HepG2 (cell line): ENCODE results near the gene NRSN2. TPM values are rescaled to one million over a fixed set of nuclear protein-coding genes. Genes with fewer than 3 reads are reported as not detected.

Experiments used
- ATF4 ChIP-seq, 2 experiments: fragments of 450-650 bp in 1 of 2; sonication (generic) in 1 of 2; formaldehyde crosslinking; IDR thresholded peaks; 2 replicates each; pipeline versions ENCODE4 v1.5.0 to v1.8.0; 2020 to 2022; ENCODE audit warnings: mild to moderate bottlenecking in 1 of 2, missing genetic modification reagents in 1 of 2
- ATM ChIP-seq: fragments of 450-650 bp; IDR thresholded peaks from 2 replicates; pipeline ENCODE4 v1.7.1; 2017; ENCODE audit warnings: mild to moderate bottlenecking, borderline replicate concordance
- BRCA1 ChIP-seq: sonication (generic); formaldehyde crosslinking; IDR thresholded peaks from 2 replicates; pipeline ENCODE4 v1.4.0; 2020; ENCODE audit warnings: missing genetic modification reagents
- EED ChIP-seq: sonication (generic); formaldehyde crosslinking; IDR thresholded peaks from 2 replicates; pipeline ENCODE4 v1.5.0; 2020; ENCODE audit warnings: mild to moderate bottlenecking, missing genetic modification reagents
- HBP1 ChIP-seq: IDR thresholded peaks from 2 replicates; pipeline ENCODE4 v1.6.1; 2016; ENCODE audit warnings: low read depth, control low read depth
- HNRNPLL ChIP-seq: fragments of 200-400 bp; formaldehyde crosslinking; IDR thresholded peaks from 2 replicates; pipeline ENCODE4 v1.6.1; 2017; ENCODE audit warnings: mild to moderate bottlenecking, low read depth, low read length; ENCODE audit not compliant: poor library complexity, severe bottlenecking
- MIER2 ChIP-seq: IDR thresholded peaks from 2 replicates; pipeline ENCODE4 v1.6.1; 2016; ENCODE audit warnings: missing biosample characterization, missing genetic modification reagents
- NFE2L2 ChIP-seq: fragments of 150-350 bp; IDR thresholded peaks from 2 replicates; pipeline ENCODE4 v1.6.1; 2014; ENCODE audit warnings: low read length
- POGZ ChIP-seq: sonication (generic); formaldehyde crosslinking; IDR thresholded peaks from 2 replicates; pipeline ENCODE4 v1.4.0; 2020; ENCODE audit warnings: mild to moderate bottlenecking, missing genetic modification reagents
- SRF ChIP-seq: IDR thresholded peaks from 2 replicates; pipeline ENCODE4 v1.6.1; 2011; ENCODE audit warnings: mild to moderate bottlenecking, low read depth, low read length, moderate library complexity
- TBX3 ChIP-seq: fragments of 450-650 bp; IDR thresholded peaks from 2 replicates; pipeline ENCODE4 v1.6.1; 2017; ENCODE audit warnings: antibody characterized with exemption, mild to moderate bottlenecking, inconsistent platforms, borderline replicate concordance
- U2AF1 ChIP-seq: fragments of 200-400 bp; formaldehyde crosslinking; optimal IDR thresholded peaks from 2 replicates; pipeline ENCODE3; 2017; ENCODE audit warnings: mild to moderate bottlenecking, low read depth, low read length
- U2AF2 ChIP-seq: fragments of 200-400 bp; formaldehyde crosslinking; IDR thresholded peaks from 2 replicates; pipeline ENCODE4 v1.6.1; 2017; ENCODE audit warnings: low read depth, mild to moderate bottlenecking, low read length
- ZMYM2 ChIP-seq: sonication (generic); formaldehyde crosslinking; IDR thresholded peaks from 2 replicates; pipeline ENCODE4 v1.8.0; 2022; ENCODE audit warnings: mild to moderate bottlenecking, missing genetic modification reagents
- ZMYM3 ChIP-seq: sonication (generic); formaldehyde crosslinking; IDR thresholded peaks from 2 replicates; pipeline ENCODE4 v1.5.1; 2020; ENCODE audit warnings: mild to moderate bottlenecking, missing genetic modification reagents
- ZNF20 ChIP-seq: sonication (generic); formaldehyde crosslinking; IDR thresholded peaks from 2 replicates; pipeline ENCODE4 v1.4.0; 2020; ENCODE audit warnings: mild to moderate bottlenecking, moderate library complexity, missing genetic modification reagents
- ZNF235 ChIP-seq: sonication (generic); formaldehyde crosslinking; IDR thresholded peaks from 2 replicates; pipeline ENCODE4 v1.8.1; 2023; ENCODE audit warnings: mild to moderate bottlenecking, missing genetic modification reagents, borderline replicate concordance
- ZNF24 ChIP-seq: fragments of 450-650 bp; IDR thresholded peaks from 2 replicates; pipeline ENCODE4 v1.6.1; 2017; ENCODE audit warnings: antibody characterized with exemption, mild to moderate bottlenecking
- ZNF292 ChIP-seq: sonication (generic); formaldehyde crosslinking; IDR thresholded peaks from 2 replicates; pipeline ENCODE4 v1.8.1; 2022; ENCODE audit warnings: mild to moderate bottlenecking, low read depth, missing genetic modification reagents, borderline replicate concordance
- ZNF549 ChIP-seq: sonication (generic); formaldehyde crosslinking; IDR thresholded peaks from 2 replicates; pipeline ENCODE4 v1.5.0; 2020; ENCODE audit warnings: missing genetic modification reagents
- ZNF576 ChIP-seq: sonication (generic); formaldehyde crosslinking; IDR thresholded peaks from 2 replicates; pipeline ENCODE4 v1.4.0; 2020; ENCODE audit warnings: mild to moderate bottlenecking, missing genetic modification reagents
- ZNF577 ChIP-seq: sonication (generic); formaldehyde crosslinking; IDR thresholded peaks from 2 replicates; pipeline ENCODE4 v1.4.0; 2020; ENCODE audit warnings: mild to moderate bottlenecking, low read depth, missing genetic modification reagents, borderline replicate concordance
- polyA plus RNA-seq, 8 experiments: library from polyadenylated mRNA; depleted of rRNA in 3 of 8; stranded (reverse) in 7 of 8; unstranded in 1 of 8; fragments of >200 nt; fragmentation: Illumina TruSeq in 4 of 8; extraction: Trizol in 4 of 8; gene quantifications; 2 replicates each; pipeline versions ENCODE4 v1.2.1 to v1.2.3, GENCODE V29; 2011 to 2016; ENCODE audit warnings: low read depth in 4 of 8, missing spikeins in 1 of 8, mixed read lengths in 1 of 8; ENCODE audit not compliant: insufficient read depth in 1 of 8
- total RNA-seq, 5 experiments: library from RNA; depleted of rRNA; stranded (reverse); fragments of >200 nt; fragmentation: Illumina TruSeq; extraction: Trizol; gene quantifications; 2 replicates each; pipeline ENCODE4 v1.2.3, GENCODE V29; 2016; ENCODE audit warnings: low read depth in 1 of 5

NRSN2 gene
- total and polyA plus RNA-seq, 2 of the 13 experiments (the other 11 are each of a cell fraction or from before 2014, with no cell fraction given): 32.3 to 49.4 TPM

- TF ChIP-seq ZMYM2 (CRISPR knock-in tag): no peak
- peak; percentile 94; the same call in 1 of the 2 replicates for TF ChIP-seq BRCA1 (CRISPR knock-in tag)
- TF ChIP-seq ZNF292 (CRISPR knock-in tag): peak; percentile 69; the same call in 1 of the 2 replicates
- peak; percentile 74; the same call in 1 of the 2 replicates for TF ChIP-seq ZMYM3 (CRISPR knock-in tag)
- TF ChIP-seq NFE2L2: no peak
- peak; percentile 99 for TF ChIP-seq EED (CRISPR knock-in tag)
- peak; percentile 83 for TF ChIP-seq HBP1 (CRISPR knock-in tag)
- peak in 1 of 2 experiments; percentile 82; a peak in 2 of 4 replicates for TF ChIP-seq ATF4 (CRISPR knock-in tag; IDR thresholded peaks at IDR 0.05)
- TF ChIP-seq U2AF1: no peak
- TF ChIP-seq ZNF24: peak; percentile 69
- peak; percentile 42 for TF ChIP-seq TBX3
- no peak for TF ChIP-seq SRF
- TF ChIP-seq ZNF576: 0 out of 2 replicates have a peak, but pooled peaks have one; percentile 9
- TF ChIP-seq MIER2: peak; percentile 87
- TF ChIP-seq ZNF20 (CRISPR knock-in tag): no peak
- TF ChIP-seq HNRNPLL: peak; percentile 96
- peak; percentile 54 for TF ChIP-seq POGZ
- TF ChIP-seq ZNF577: 0 out of 2 replicates have a peak, but pooled peaks have one; percentile 52
- no peak for TF ChIP-seq ZNF549 (CRISPR knock-in tag)
- TF ChIP-seq U2AF2: peak; percentile 99
- TF ChIP-seq ATM: no peak
- peak; percentile 62; the same call in 1 of the 2 replicates for TF ChIP-seq ZNF235 (CRISPR knock-in tag)
Measured at GRCh38 chr20:347640-348484, 951 bp downstream of the NRSN2 start (continued).
